Colonic mucosa (tissue), 4 donors: ENCODE measurements around the gene RIMBP2. TPM values are rescaled to one million over a fixed set of nuclear protein-coding genes. Genes with fewer than 3 reads are reported as not detected.
"Not testable (repeated sequence)": the region's sequence is repeated elsewhere in the genome, so short reads cannot be mapped to it uniquely, and the experiment has no call there.

Source experiments
- DNase-seq: peaks from one replicate; pipeline ENCODE4 v3.0.0-alpha.2; 2020
- H3K27ac ChIP-seq: fragments of 200-600 bp; one replicate; pipeline ENCODE4 v1.8.0; 2021
- H3K27me3 ChIP-seq: fragments of 200-600 bp; one replicate; pipeline ENCODE4 v1.8.0; 2021
- H3K36me3 ChIP-seq: fragments of 200-600 bp; one replicate; pipeline ENCODE4 v1.8.0; 2021
- H3K4me1 ChIP-seq: fragments of 200-600 bp; one replicate; pipeline ENCODE4 v1.8.0; 2021; ENCODE audit warnings: mild to moderate bottlenecking
- H3K4me3 ChIP-seq: fragments of 200-600 bp; one replicate; pipeline ENCODE4 v1.8.0; 2021
- H3K9ac ChIP-seq, 2 donors: one replicate each; pipeline ENCODE4 v1.7.0; 2013; ENCODE audit warnings: control low read depth in 2 of 2, low read depth in 2 of 2, low read length in 2 of 2
- H3K9me3 ChIP-seq: fragments of 200-600 bp; one replicate; pipeline ENCODE4 v1.8.0; 2021
- CTCF ChIP-seq: fragments of 200-600 bp; IDR thresholded peaks from one replicate; pipeline ENCODE4 v1.8.0; 2022; ENCODE audit warnings: antibody characterized with exemption, mild to moderate bottlenecking
- intact Hi-C: fragments of 100-400 bp; cut with DNase I; formaldehyde crosslinking; loops from one replicate; pipeline ENCODE4 v1.14.1; 2022
- total RNA-seq, 2 donors: library from RNA; stranded (reverse); fragmentation: NEBNext Ultra II Directional in 1 of 2; extraction: Animal tissue kit (Norgen Biotek cat#: 25700) in 1 of 2; gene quantifications; one replicate each; pipeline ENCODE4 v1.2.1, GENCODE V29; 2021
- donor health status: healthy.
- donor health status: DM: no; HTN: no; CAD: no.
- donor health status: DM: no; HTN: no; CAD: no.

RIMBP2 gene
- total RNA-seq, 2 donors from 2014 or later: 4.8 to 5.6 TPM

GRCh38 chr12:130696379-130697100 lies 19.6 kb downstream of the RIMBP2 start:
- DNase-seq: no peak
- no peak for TF ChIP-seq CTCF
- Histone ChIP-seq H3K27ac (no peak overlapping the region), H3K36me3 (no peaks in the 10 kb centered on the region), H3K4me1 (no peaks in the 10 kb centered on the region), H3K9me3 (no peaks in the 10 kb centered on the region), H3K9ac (no peak overlapping the region), H3K4me3 (no peak overlapping the region), H3K27me3 (no peaks in the 10 kb centered on the region)
- intact Hi-C loops: no loop called here

GRCh38 chr12:130695061-130695460 lies 21.0 kb downstream of the RIMBP2 start:
- no peak for DNase-seq
- no peaks in the 10 kb centered on the region for H3K9me3 ChIP-seq

GRCh38 chr12:130689408-130690405 lies 26.4 kb downstream of the RIMBP2 start:
- DNase-seq: no peak
- intact Hi-C loops: no loop called here
- no peak for TF ChIP-seq CTCF

More at GRCh38 chr12:130695061-130695460, 21.0 kb downstream of the RIMBP2 start:
- Histone ChIP-seq H3K27ac (no peak overlapping the region), H3K9ac (no peak overlapping the region), H3K36me3 (no peaks in the 10 kb centered on the region), H3K4me1 (no peaks in the 10 kb centered on the region), H3K4me3 (no peak overlapping the region), H3K27me3 (no peaks in the 10 kb centered on the region)
- TF ChIP-seq CTCF: no peak
- intact Hi-C loops: no loop called here

DNA sequence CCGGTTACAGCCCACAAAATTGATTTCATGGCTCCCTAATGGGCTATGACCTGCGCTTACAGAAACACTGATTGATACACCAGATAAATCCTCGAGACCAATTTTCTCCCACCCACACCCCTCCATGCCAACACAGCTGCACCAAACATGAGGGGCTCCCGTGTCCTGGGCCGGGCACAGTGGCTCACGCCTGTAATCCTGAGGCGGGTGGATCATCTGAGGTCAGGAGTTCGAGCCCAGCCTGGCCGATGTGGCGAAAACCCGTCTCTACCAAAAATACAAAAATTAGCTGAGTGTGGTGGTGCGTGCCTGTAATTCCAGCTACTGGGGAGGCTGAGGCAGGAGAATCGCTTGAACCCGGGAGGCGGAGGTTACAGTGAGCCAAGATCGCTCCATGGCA lies 27.1 kb downstream of the RIMBP2 start:
- H3K4me1 ChIP-seq, H3K9ac ChIP-seq, H3K36me3 ChIP-seq, H3K4me3 ChIP-seq, DNase-seq, H3K9me3 ChIP-seq, H3K27ac ChIP-seq, intact Hi-C loops: not testable (repeated sequence)
- peaks cover 14% of the 10 kb centered on the region for H3K27me3 ChIP-seq

More at GRCh38 chr12:130689408-130690405, 26.4 kb downstream of the RIMBP2 start:
- H3K4me1 ChIP-seq: no peaks in the 10 kb centered on the region
- no peak overlapping the region for H3K27ac ChIP-seq
- H3K4me3 ChIP-seq: no peak overlapping the region
- H3K9ac ChIP-seq: no peak overlapping the region
- H3K27me3 ChIP-seq: peaks cover 14% of the 10 kb centered on the region
- H3K36me3 ChIP-seq: no peaks in the 10 kb centered on the region
- no peaks in the 10 kb centered on the region for H3K9me3 ChIP-seq

DNA sequence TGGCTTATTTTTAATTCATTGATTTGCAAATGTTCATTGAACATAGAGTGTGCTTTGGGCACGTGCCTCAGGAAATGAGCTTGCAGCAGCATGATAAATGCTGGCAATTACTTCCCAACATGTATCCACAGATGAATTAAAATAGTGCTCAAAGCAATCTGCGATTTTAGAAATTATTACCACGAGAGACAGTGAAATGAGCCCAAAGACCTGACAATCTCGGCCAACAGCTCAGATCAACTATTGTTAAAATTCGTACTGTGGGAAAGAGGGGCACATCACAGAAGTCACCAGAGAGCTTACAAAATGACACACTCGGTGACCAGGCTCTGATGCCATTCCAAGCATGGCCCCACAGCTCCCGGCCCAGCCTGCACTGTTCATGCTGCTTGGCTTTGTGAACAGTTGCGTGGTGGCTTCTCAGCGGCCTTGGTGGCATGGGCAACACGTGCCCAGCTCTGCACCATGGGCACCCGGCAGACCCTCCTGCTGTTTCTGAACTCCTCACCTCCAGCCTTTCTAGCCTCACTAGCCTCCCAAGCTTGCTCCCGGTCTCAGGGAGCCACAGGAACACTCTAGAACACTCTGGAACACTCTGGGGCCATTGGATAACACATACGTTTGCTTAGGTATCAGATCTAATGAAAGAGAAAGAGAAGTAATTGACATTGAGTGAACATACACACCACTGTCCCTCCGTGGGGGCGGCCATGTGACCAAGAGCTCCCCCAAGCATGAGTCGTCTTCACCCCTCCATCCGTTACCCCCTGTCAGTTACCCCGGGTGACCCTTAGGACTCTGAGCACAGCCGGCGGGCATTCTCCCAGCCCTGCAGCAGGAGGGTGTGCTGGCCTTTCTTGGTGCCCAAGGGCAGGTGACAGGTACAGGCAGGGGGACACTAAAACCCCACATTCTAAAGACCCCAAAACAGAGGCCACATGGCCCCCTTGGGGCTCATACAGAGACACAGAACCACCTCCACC lies 28.0 kb downstream of the RIMBP2 start:
- Histone ChIP-seq H3K4me3 (no peak overlapping the region), H3K4me1 (no peaks in the 10 kb centered on the region), H3K9me3 (no peaks in the 10 kb centered on the region), H3K36me3 (no peaks in the 10 kb centered on the region), H3K27me3 (peaks cover 14% of the 10 kb centered on the region), H3K27ac (no peak overlapping the region), H3K9ac (no peak overlapping the region)
- no peak for DNase-seq
- no peak for TF ChIP-seq CTCF
- intact Hi-C loops: no loop called here
